Activated naive CD8-positive, alpha-beta T cell treated with anti-CD3 and anti-CD28 coated beads for 36 hours (primary cell): ENCODE data around the gene ILF3. TPM values are rescaled to one million over a fixed set of nuclear protein-coding genes. Genes with fewer than 3 reads are reported as not detected.

Experiments
- DNase-seq: peaks from one replicate; pipeline ENCODE4 v3.0.0; 2021
- H3K27ac Mint-ChIP-seq: one replicate; pipeline ENCODE4 v1.8.0; 2022; ENCODE audit warnings: mild to moderate bottlenecking, moderate library complexity, mixed read lengths
- H3K27me3 Mint-ChIP-seq: one replicate; pipeline ENCODE4 v1.8.0; 2022; ENCODE audit warnings: mild to moderate bottlenecking, mixed read lengths
- H3K36me3 Mint-ChIP-seq: one replicate; pipeline ENCODE4 v1.8.0; 2021; ENCODE audit warnings: mild to moderate bottlenecking, mixed read lengths
- H3K4me1 Mint-ChIP-seq: one replicate; pipeline ENCODE4 v1.8.0; 2021; ENCODE audit warnings: mixed read lengths
- H3K4me3 Mint-ChIP-seq: one replicate; pipeline ENCODE4 v1.8.0; 2022; ENCODE audit warnings: mild to moderate bottlenecking, moderate library complexity, mixed read lengths
- H3K9me3 Mint-ChIP-seq: one replicate; pipeline ENCODE4 v1.8.0; 2022; ENCODE audit warnings: mixed read lengths
- total RNA-seq, 2 experiments: library from RNA; stranded (reverse); gene quantifications; one replicate each; pipeline ENCODE4 v1.2.3, GENCODE V29; 2021

Gene ILF3
- total RNA-seq, 2 experiments from 2014 or later, result 500 to 527 TPM

- Mint-ChIP-seq H3K36me3 (peaks cover 29% of the 10 kb centered on the region), H3K27ac (no peak overlapping the region)
Measured at GRCh38 chr19:10634963-10635362, 19.2 kb upstream of the ILF3 start.

DNA sequence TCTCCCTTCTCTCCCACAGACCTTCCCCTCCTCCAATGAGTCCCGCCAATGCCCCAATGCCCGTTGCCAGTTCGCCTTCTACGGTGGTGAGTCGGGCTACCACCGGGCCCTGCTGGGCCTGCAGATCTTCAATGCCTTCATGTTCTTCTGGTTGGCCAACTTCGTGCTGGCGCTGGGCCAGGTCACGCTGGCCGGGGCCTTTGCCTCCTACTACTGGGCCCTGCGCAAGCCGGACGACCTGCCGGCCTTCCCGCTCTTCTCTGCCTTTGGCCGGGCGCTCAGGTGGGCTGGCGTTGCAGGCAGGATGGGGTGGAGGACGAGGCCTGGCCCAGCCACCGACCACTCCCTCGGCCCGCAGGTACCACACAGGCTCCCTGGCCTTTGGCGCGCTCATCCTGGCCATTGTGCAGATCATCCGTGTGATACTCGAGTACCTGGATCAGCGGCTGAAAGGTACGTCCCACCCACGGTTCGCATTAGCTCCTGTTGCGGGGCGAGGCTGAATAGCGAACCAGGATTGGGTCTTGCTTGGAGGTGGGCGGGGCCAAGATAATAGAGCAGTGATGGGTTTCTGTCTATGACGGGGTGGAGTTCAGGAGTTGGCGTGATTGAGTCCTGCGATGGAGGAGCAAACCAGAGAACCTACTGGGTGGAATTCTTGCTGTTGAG lies 17.7 kb upstream of the ILF3 start:
- Mint-ChIP-seq H3K27ac (peak overlapping the region; percentile 76), H3K27me3 (no peaks in the 10 kb centered on the region), H3K4me1 (peaks cover 11% of the 10 kb centered on the region), H3K9me3 (no peaks in the 10 kb centered on the region), H3K36me3 (peaks cover 30% of the 10 kb centered on the region), H3K4me3 (no peak overlapping the region)
- no peak for DNase-seq

More at GRCh38 chr19:10634963-10635362, 19.2 kb upstream of the ILF3 start:
- Mint-ChIP-seq H3K9me3 (no peaks in the 10 kb centered on the region), H3K27me3 (no peaks in the 10 kb centered on the region), H3K4me1 (peaks cover 8% of the 10 kb centered on the region), H3K4me3 (no peak overlapping the region)
- no peak for DNase-seq

- no peak for DNase-seq
- Mint-ChIP-seq H3K4me3 (no peak overlapping the region), H3K4me1 (peaks cover 19% of the 10 kb centered on the region), H3K27me3 (no peaks in the 10 kb centered on the region), H3K9me3 (no peaks in the 10 kb centered on the region), H3K36me3 (peaks cover 31% of the 10 kb centered on the region), H3K27ac (peak overlapping the region; percentile 52)
Measured at GRCh38 chr19:10637894-10638293, 16.3 kb upstream of the ILF3 start.

DNA sequence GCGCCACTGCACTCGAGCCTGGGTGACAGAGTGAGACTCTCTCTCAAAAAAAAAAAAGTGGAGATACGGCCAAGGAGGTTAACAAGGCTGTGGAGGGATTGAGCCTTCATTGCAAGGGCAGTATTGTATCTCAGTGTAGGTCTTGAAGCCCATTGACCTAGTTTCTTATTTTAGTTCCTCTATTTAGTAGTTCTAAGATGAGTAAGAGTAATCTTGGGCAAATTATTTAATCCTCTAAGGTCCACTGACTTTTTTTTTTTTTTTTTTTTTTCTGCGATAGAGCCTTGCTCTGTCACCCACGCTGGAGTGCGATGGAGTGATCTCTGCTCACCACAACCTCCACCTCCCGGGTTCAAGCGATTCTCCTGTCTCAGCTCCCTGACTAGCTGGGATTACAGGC lies 14.3 kb upstream of the ILF3 start:
- Mint-ChIP-seq H3K27ac (no peak overlapping the region), H3K9me3 (no peaks in the 10 kb centered on the region), H3K4me1 (peaks cover 35% of the 10 kb centered on the region), H3K27me3 (no peaks in the 10 kb centered on the region), H3K4me3 (no peak overlapping the region), H3K36me3 (peaks cover 36% of the 10 kb centered on the region)
- DNase-seq, result no peak

- Mint-ChIP-seq H3K4me3 (no peak overlapping the region), H3K27me3 (no peaks in the 10 kb centered on the region), H3K27ac (no peak overlapping the region), H3K36me3 (peaks cover 32% of the 10 kb centered on the region), H3K4me1 (peaks cover 35% of the 10 kb centered on the region), H3K9me3 (no peaks in the 10 kb centered on the region)
- DNase-seq, result no peak
Measured at GRCh38 chr19:10640361-10640760, 13.8 kb upstream of the ILF3 start.

GRCh38 chr19:10641248-10641647 lies 12.9 kb upstream of the ILF3 start:
- peaks cover 30% of the 10 kb centered on the region for H3K36me3 Mint-ChIP-seq
- H3K9me3 Mint-ChIP-seq, result no peaks in the 10 kb centered on the region
- peak overlapping the region; percentile 54 for H3K27ac Mint-ChIP-seq
- H3K27me3 Mint-ChIP-seq, result no peaks in the 10 kb centered on the region
- H3K4me3 Mint-ChIP-seq, result no peak overlapping the region
- H3K4me1 Mint-ChIP-seq, result peaks cover 33% of the 10 kb centered on the region
- DNase-seq, result no peak

- Mint-ChIP-seq H3K27me3 (no peaks in the 10 kb centered on the region), H3K4me3 (no peak overlapping the region), H3K4me1 (peaks cover 32% of the 10 kb centered on the region), H3K9me3 (no peaks in the 10 kb centered on the region), H3K36me3 (peaks cover 23% of the 10 kb centered on the region), H3K27ac (peak overlapping the region; percentile 78)
- DNase-seq, result no peak
Measured at GRCh38 chr19:10642473-10643171, 11.5 kb upstream of the ILF3 start.

- no peak for DNase-seq
- H3K27me3 Mint-ChIP-seq, result no peaks in the 10 kb centered on the region
- no peak overlapping the region for H3K4me3 Mint-ChIP-seq
- no peaks in the 10 kb centered on the region for H3K9me3 Mint-ChIP-seq
- H3K4me1 Mint-ChIP-seq, result peaks cover 27% of the 10 kb centered on the region
- H3K36me3 Mint-ChIP-seq, result peaks cover 17% of the 10 kb centered on the region
- peak overlapping the region; percentile 78 for H3K27ac Mint-ChIP-seq
Measured at GRCh38 chr19:10643172-10643967, 10.8 kb upstream of the ILF3 start.

DNA sequence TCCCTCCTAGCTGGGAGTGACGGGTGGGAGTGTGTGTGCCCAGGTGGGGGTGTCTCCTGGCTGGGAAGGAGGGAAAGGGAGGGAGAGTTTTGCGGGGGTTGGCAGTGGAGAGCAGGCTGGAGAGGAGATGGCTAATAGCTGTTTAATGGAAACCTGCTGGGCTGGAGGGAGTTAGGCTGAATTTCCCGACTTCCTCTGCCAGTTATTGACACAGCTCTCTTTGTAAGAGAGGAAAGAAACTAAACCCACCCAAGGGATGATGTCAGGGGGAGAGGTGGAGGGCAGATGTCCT lies 10.2 kb upstream of the ILF3 start:
- peaks cover 17% of the 10 kb centered on the region for H3K36me3 Mint-ChIP-seq
- H3K4me3 Mint-ChIP-seq, result no peak overlapping the region

DNA sequence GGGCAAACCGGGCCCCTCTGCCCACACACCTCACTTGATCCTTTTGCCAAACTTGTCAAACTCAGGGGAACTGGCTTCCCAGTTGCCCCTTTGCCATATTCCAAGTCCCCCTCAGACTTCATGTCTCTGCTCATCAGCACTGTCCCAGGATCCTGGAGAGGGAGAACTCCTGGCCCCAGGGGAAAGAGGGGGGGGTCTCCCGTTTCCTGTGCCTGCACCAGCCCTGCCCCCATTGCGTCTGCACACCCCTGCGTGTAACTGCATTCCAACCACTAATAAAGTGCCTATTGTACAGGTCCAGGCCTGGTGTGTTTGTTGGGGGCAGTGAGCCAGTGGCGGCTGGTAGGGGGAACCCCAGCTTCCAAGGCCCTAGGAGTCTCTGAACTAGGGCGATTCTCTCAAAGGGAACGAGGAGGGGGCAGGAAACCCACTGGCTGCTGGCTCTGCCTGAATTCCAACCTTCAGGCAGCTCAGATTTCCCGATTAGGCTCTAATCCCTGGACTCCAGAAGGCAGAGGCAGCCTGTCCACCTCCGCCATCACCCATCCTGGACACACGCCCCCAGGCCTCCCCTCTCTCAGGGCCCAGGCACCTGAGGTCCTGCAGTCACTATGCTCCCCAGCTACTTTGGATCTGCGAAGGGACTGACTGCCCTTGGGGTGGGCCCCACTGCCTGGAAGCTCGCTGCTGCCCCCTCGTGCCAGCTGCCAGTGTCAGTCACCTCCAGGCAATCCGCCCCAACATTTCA lies 9.7 kb upstream of the ILF3 start:
- peaks cover 17% of the 10 kb centered on the region for H3K36me3 Mint-ChIP-seq
- no peaks in the 10 kb centered on the region for H3K9me3 Mint-ChIP-seq
- no peak overlapping the region for H3K4me3 Mint-ChIP-seq
- DNase-seq, result peak; percentile 84
- H3K4me1 Mint-ChIP-seq, result peaks cover 28% of the 10 kb centered on the region
- H3K27me3 Mint-ChIP-seq, result no peaks in the 10 kb centered on the region
- peak overlapping the region; percentile 76 for H3K27ac Mint-ChIP-seq

More for the DNA sequence above, 10.2 kb upstream of the ILF3 start:
- H3K27me3 Mint-ChIP-seq, result no peaks in the 10 kb centered on the region
- H3K4me1 Mint-ChIP-seq, result peaks cover 28% of the 10 kb centered on the region
- peak overlapping the region; percentile 76 for H3K27ac Mint-ChIP-seq
- H3K9me3 Mint-ChIP-seq, result no peaks in the 10 kb centered on the region
- no peak for DNase-seq

DNA sequence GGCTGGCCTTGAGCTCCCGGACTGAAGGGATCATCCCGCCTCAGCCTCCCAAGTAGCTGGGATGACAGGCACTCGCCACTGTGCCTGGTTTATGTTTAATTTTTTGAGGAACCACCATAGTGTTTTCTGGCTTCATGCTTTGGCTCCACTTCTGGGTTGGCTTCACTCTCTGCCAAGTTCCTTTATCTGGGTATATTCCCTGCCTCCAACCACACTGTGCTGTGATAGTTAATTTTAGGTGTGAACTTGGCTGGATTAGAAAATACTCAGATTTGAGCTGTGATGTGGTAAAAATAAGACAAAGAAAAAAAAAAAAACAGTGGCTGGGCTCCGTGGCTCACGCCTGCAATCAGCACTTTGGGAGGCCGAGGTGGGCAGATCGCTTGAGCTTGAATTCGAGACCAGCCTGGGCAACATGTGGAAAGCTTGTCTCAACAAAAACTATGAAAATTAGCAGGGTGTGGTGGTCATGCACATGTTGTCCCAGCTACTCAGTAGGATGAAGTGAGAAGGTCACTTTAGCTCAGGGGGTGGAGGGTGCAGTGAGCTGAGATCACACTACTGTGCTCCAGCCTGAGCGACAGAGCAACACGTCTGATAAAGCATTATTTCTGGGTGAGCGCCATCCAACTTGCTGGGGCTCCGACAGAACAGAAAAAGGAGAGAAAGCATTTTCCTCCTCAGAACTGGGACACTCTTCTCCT lies 7.5 kb upstream of the ILF3 start:
- no peaks in the 10 kb centered on the region for H3K9me3 Mint-ChIP-seq
- no peak overlapping the region for H3K27ac Mint-ChIP-seq
- H3K27me3 Mint-ChIP-seq, result no peaks in the 10 kb centered on the region
- H3K4me1 Mint-ChIP-seq, result peaks cover 26% of the 10 kb centered on the region
- H3K36me3 Mint-ChIP-seq, result peaks cover 15% of the 10 kb centered on the region
- DNase-seq, result no peak
- H3K4me3 Mint-ChIP-seq, result no peak overlapping the region

- H3K4me3 Mint-ChIP-seq, result no peak overlapping the region
- H3K27ac Mint-ChIP-seq, result no peak overlapping the region
- peaks cover 25% of the 10 kb centered on the region for H3K4me1 Mint-ChIP-seq
- H3K9me3 Mint-ChIP-seq, result no peaks in the 10 kb centered on the region
- DNase-seq, result no peak
- H3K36me3 Mint-ChIP-seq, result peaks cover 19% of the 10 kb centered on the region
- no peaks in the 10 kb centered on the region for H3K27me3 Mint-ChIP-seq
Measured at GRCh38 chr19:10648360-10648759, 5.8 kb upstream of the ILF3 start.

GRCh38 chr19:10651851-10652250 lies 2.3 kb upstream of the ILF3 start:
- Mint-ChIP-seq H3K4me3 (peak overlapping the region; percentile 96), H3K27ac (peak overlapping the region; percentile 38), H3K4me1 (peaks cover 28% of the 10 kb centered on the region), H3K9me3 (no peaks in the 10 kb centered on the region), H3K36me3 (peaks cover 35% of the 10 kb centered on the region), H3K27me3 (peaks cover 7% of the 10 kb centered on the region)
- no peak for DNase-seq

GRCh38 chr19:10653482-10653731 lies 739 bp upstream of the ILF3 start:
- Mint-ChIP-seq H3K27me3 (peaks cover 7% of the 10 kb centered on the region), H3K36me3 (peaks cover 45% of the 10 kb centered on the region), H3K4me3 (peak overlapping the region; percentile 96), H3K27ac (peak overlapping the region; percentile 97), H3K4me1 (peaks cover 37% of the 10 kb centered on the region), H3K9me3 (no peaks in the 10 kb centered on the region)
- no peak for DNase-seq
